Heart left ventricle (tissue), 13 donors: ENCODE results near the gene LRRC37A3.
"Not testable (repeated sequence)": the region's sequence is repeated elsewhere in the genome, so short reads cannot be mapped to it uniquely, and the experiment has no call there.

Experiments used
- CTCF ChIP-seq, 12 donors: fragments of 200-600 bp; sonication (generic) in 4 of 12; IDR thresholded peaks; one replicate each; pipeline versions ENCODE4 v1.5.0 to v1.8.0; 2018 to 2022; ENCODE audit warnings: antibody characterized with exemption in 12 of 12, mild to moderate bottlenecking in 5 of 12
- POLR2A ChIP-seq, 2 donors: fragments of 450-650 bp; IDR thresholded peaks; one replicate each; pipeline ENCODE4 v1.6.1; 2017; ENCODE audit warnings: antibody characterized with exemption in 2 of 2, mild to moderate bottlenecking in 2 of 2, moderate library complexity in 2 of 2
- donor health status: ischemic (EF 13 %, LVEDD 7.1; RV severe dilation, severe dysfunction).
- donor health status: DM: no; HTN: yes; CAD: no.
- donor health status: DM: no; HTN: no; CAD: no.
- donor health status: ischemic (EF 25% LVEDD 6.9; RV normal size, moderate dysfunction).
- donor health status: ischemic (EF 25% LVEDD 5.7; RV mildly dilated, moderate dysfunction).
- donor health status: ischemic (EF 35%, LVEDD 5.7; RV mildly dilated, moderate dysfunction).
- donor health status: nonischemic (EF 11% LVEDD 7.7; RV severe dilation, severe dysfunction).
- donor health status: DM: yes; HTN: yes; CAD: no.
- donor health status: PGD.
- donor health status: ischemic (EF 29% LVEDD 5.4; RV normal size, mild dysfunction).
- donor health status: nonischemic (EF 23%, LVEDD 6.1; RV moderate dilation, normal function).

DNA sequence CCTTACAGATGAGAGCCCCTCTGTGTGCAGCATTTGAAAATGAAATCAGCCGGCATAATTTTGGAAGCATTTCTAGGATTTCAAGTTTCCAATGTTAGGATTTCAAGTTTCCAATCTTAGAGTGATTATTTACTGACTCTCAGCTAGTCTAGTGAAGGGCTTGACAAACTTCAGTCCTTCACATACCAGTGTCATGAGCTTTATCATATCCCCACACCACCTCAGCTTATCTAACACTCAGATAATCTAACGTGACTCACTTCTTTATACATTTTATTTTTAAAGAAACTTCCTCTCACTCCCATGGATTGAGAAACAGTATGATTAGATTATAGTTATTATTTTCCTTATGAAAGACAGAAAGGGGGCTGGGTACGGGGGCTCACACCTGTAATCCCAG lies 9.4 kb upstream of the LRRC37A3 start:
- TF ChIP-seq CTCF, POLR2A (IDR thresholded peaks at IDR 0.05): not testable (repeated sequence)
